ENCODE results near the gene HOXB13. TPM values are rescaled to one million over a fixed set of nuclear protein-coding genes. Genes with fewer than 3 reads are reported as not detected.

Gene HOXB13
- total RNA-seq, 5 donors from 2014 or later (not counting 1 experiment from before 2014, with no cell fraction given): 0.13 TPM; not detected in 4

DNA sequence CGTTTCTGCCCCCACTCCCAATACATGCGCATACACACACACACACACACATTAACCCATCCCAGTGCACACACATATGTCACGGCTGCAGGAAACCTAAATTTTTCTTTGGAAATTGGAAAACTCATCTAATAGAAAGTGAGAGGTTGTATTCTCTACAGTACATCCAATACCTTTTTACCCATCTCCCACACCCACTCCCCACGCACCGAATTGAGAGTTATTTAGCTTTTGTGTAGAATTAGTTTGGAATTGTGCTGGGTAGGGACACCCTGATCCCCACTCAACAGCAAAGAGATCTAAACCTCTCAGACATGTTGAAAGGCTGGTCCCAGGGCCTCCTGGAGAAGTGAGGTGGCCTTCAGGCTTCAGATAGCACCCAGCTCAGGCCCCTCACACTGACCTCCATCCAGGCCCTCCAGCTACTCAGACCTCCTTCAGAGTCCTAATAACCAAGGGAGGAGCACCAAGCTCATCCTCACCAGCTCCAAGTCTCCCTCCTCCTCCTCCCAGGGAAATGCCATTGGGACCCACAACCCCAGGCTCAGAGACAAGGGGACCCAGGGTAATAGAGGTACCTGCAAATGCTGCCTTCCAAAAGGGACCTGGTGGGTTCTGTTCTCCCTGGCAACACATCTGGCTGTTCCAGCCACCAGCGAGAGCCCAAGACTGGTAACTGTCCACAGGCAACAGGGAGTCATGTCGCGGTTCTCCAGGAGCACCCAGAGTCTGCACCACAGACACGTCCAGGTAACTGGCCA lies 955 bp downstream of the HOXB13 start:
- H3K9me3 Mint-ChIP-seq: no peaks in the 10 kb centered on the region
- H3K4me3 Mint-ChIP-seq: peak overlapping the region in 1 of 3 donors; percentile 77
- WGBS (ENCODE audit: insufficient coverage): 26% methylated on average over 4 of the region's 9 CpGs
- no peak for ATAC-seq (replicated peaks in 1 of 4)
- ChIA-PET POLR2A (no interaction called here), CTCF (interaction anchor here in 1 of 2 donors (0.5 kb wide), 1 partner anchor 115 kb away, joined by 3 read pairs; no protein-coding TSS in a partner anchor)
- peaks cover 38 to 63% (median 48%) of the 10 kb centered on the region in 3 donors for H3K4me1 Mint-ChIP-seq
- Histone ChIP-seq H3K4me1 (ENCODE audit: control insufficient read depth in 1 of 2, extremely low read depth in 1 of 2, insufficient read depth in 2 of 2, low read length in 2 of 2) (peaks cover 4 to 56% of the 10 kb centered on the region in 2 experiments), H3K36me3 (ENCODE audit: control insufficient read depth in 2 of 2, extremely low read depth in 1 of 2, insufficient read depth in 1 of 2, low read length in 1 of 2) (no peaks in the 10 kb centered on the region), H3K27me3 (replicated peaks in 1 of 2; ENCODE audit: control insufficient read depth in 2 of 2, extremely low read depth in 1 of 2, insufficient read depth in 2 of 2, low read length in 1 of 2) (peaks cover 26 to 90% of the 10 kb centered on the region in 2 experiments), H3K27ac (ENCODE audit: low read length) (no peak overlapping the region), H3K4me3 (ENCODE audit: control insufficient read depth in 1 of 2, extremely low read depth in 1 of 2, low read length in 1 of 2) (no peak overlapping the region), H3K9me3 (no peaks in the 10 kb centered on the region)
- no peaks in the 10 kb centered on the region for H3K36me3 Mint-ChIP-seq
- H3K27me3 Mint-ChIP-seq: peaks cover 79 to 94% of the 10 kb centered on the region in 2 donors
- no peak for DNase-seq
- H3K27ac Mint-ChIP-seq: no peak overlapping the region

- WGBS (ENCODE audit: insufficient coverage): 21% methylated on average over 13 of the region's 20 CpGs
- Mint-ChIP-seq H3K27me3 (peaks cover 79 to 94% of the 10 kb centered on the region in 2 donors), H3K27ac (no peak overlapping the region), H3K9me3 (no peaks in the 10 kb centered on the region), H3K4me1 (peaks cover 37 to 59% (median 47%) of the 10 kb centered on the region in 3 donors), H3K4me3 (peak overlapping the region in 1 of 3 donors; percentile 0), H3K36me3 (no peaks in the 10 kb centered on the region)
- Histone ChIP-seq H3K9me3 (no peaks in the 10 kb centered on the region), H3K4me1 (ENCODE audit: control insufficient read depth in 1 of 2, extremely low read depth in 1 of 2, insufficient read depth in 2 of 2, low read length in 2 of 2) (peaks cover 4 to 59% of the 10 kb centered on the region in 2 experiments), H3K27ac (ENCODE audit: low read length) (no peak overlapping the region), H3K36me3 (ENCODE audit: control insufficient read depth in 2 of 2, extremely low read depth in 1 of 2, insufficient read depth in 1 of 2, low read length in 1 of 2) (no peaks in the 10 kb centered on the region), H3K27me3 (replicated peaks in 1 of 2; ENCODE audit: control insufficient read depth in 2 of 2, extremely low read depth in 1 of 2, insufficient read depth in 2 of 2, low read length in 1 of 2) (peaks cover 28 to 92% of the 10 kb centered on the region in 2 experiments), H3K4me3 (ENCODE audit: control insufficient read depth in 1 of 2, extremely low read depth in 1 of 2, low read length in 1 of 2) (no peak overlapping the region)
- DNase-seq (no peak), ATAC-seq (replicated peaks in 1 of 4) (no peak)
- ChIA-PET CTCF (interaction anchor here in 1 of 2 donors (0.6 kb wide), 1 partner anchor 10 kb away, joined by 3 read pairs; no protein-coding TSS in a partner anchor), POLR2A (no interaction called here)
These were observed 1.6 kb downstream of the HOXB13 start for GRCh38 chr17:48726916-48727286.

DNA sequence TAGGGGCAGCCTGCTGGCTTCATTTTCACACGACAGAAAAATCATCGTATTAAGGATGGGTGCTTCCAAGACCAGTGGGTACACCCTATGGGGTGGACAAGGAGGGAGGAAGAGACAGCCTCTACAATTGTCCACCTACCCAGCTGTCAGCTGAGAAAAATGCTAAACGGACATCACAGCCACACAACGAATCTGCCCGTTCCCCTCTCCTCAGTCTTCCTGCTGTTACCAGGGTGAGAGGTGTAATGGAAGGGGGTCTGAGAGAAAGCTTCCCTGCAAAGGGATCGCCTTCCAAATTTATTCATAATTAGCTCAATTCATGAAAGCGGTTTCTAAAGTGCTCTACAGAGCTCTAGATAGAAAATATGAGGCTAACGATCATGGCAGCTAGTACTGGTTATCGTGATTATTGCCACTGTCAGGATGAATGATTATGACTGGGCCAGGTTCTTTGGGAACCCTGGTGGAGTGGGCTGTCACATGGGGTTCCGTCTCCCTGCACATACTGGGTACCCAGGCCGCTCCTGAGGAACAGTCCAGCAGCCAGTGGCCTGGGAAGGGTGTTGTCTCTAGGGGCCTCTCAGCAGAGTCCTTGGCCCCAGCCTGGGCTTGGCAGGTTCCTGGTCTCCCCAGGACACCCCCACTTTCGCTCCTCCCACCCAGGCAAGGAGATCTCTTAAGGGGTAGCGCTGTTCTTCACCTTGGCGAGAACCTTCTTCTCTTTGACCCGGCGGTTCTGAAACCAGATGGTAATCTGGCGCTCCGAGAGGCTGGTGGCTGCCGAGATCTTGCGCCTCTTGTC lies 2.2 kb downstream of the HOXB13 start:
- DNase-seq (no peak), ATAC-seq (replicated peaks in 1 of 4) (no peak)
- peaks cover 37 to 59% (median 47%) of the 10 kb centered on the region in 3 donors for H3K4me1 Mint-ChIP-seq
- ChIA-PET CTCF (interaction anchor here (0.5 to 0.6 kb wide), 3 partner anchors 9 to 68 kb away, joined by 3 to 5 read pairs (median 3); no protein-coding TSS in a partner anchor), POLR2A (no interaction called here)
- no peaks in the 10 kb centered on the region for H3K36me3 ChIP-seq (ENCODE audit: control insufficient read depth in 2 of 2, extremely low read depth in 1 of 2, insufficient read depth in 1 of 2, low read length in 1 of 2)
- peaks cover 77 to 94% of the 10 kb centered on the region in 2 donors for H3K27me3 Mint-ChIP-seq
- peaks cover 30 to 96% of the 10 kb centered on the region in 2 experiments for H3K27me3 ChIP-seq (replicated peaks in 1 of 2; ENCODE audit: control insufficient read depth in 2 of 2, extremely low read depth in 1 of 2, insufficient read depth in 2 of 2, low read length in 1 of 2)
- H3K36me3 Mint-ChIP-seq: no peaks in the 10 kb centered on the region
- H3K27ac ChIP-seq (ENCODE audit: low read length): no peak overlapping the region
- no peak overlapping the region for H3K4me3 ChIP-seq (ENCODE audit: control insufficient read depth in 1 of 2, extremely low read depth in 1 of 2, low read length in 1 of 2)
- no peaks in the 10 kb centered on the region for H3K9me3 ChIP-seq
- no peak overlapping the region for H3K27ac Mint-ChIP-seq
- no peaks in the 10 kb centered on the region for H3K9me3 Mint-ChIP-seq
- H3K4me3 Mint-ChIP-seq: peak overlapping the region in 1 of 3 donors; percentile 0
- 12% methylated on average over 11 of the region's 20 CpGs for WGBS (ENCODE audit: insufficient coverage)
- peaks cover 4 to 59% of the 10 kb centered on the region in 2 experiments for H3K4me1 ChIP-seq (ENCODE audit: control insufficient read depth in 1 of 2, extremely low read depth in 1 of 2, insufficient read depth in 2 of 2, low read length in 2 of 2)

- H3K27me3 ChIP-seq (replicated peaks in 1 of 2; ENCODE audit: control insufficient read depth in 2 of 2, extremely low read depth in 1 of 2, insufficient read depth in 2 of 2, low read length in 1 of 2): peaks cover 33 to 98% of the 10 kb centered on the region in 2 experiments
- DNase-seq: no peak
- peaks cover 37 to 63% (median 47%) of the 10 kb centered on the region in 3 donors for H3K4me1 Mint-ChIP-seq
These were observed 3.1 kb downstream of the HOXB13 start for GRCh38 chr17:48725288-48726064.

GRCh38 chr17:48725004-48725287 lies 3.6 kb downstream of the HOXB13 start:
- peak overlapping the region in 1 of 2 donors; percentile 61 for H3K4me3 ChIP-seq (ENCODE audit: control insufficient read depth in 1 of 2, extremely low read depth in 1 of 2, low read length in 1 of 2)
- no peaks in the 10 kb centered on the region for H3K36me3 ChIP-seq (ENCODE audit: control insufficient read depth in 2 of 2, extremely low read depth in 1 of 2, insufficient read depth in 1 of 2, low read length in 1 of 2)
- Mint-ChIP-seq H3K36me3 (no peaks in the 10 kb centered on the region), H3K4me3 (peak overlapping the region; percentile 25 to 78 (median 25)), H3K9me3 (no peaks in the 10 kb centered on the region), H3K27ac (peak overlapping the region in 1 of 2 donors; percentile 31), H3K4me1 (peaks cover 39 to 68% (median 47%) of the 10 kb centered on the region in 3 donors), H3K27me3 (peaks cover 78 to 94% of the 10 kb centered on the region in 2 donors)
- DNase-seq (no peak), ATAC-seq (replicated peaks in 1 of 4) (no peak)
- ChIA-PET CTCF (interaction anchor here (0.5 to 2.6 kb wide), 4 partner anchors 19 to 183 kb away, joined by 3 to 15 read pairs (median 5); no protein-coding TSS in a partner anchor), POLR2A (no interaction called here)
- peaks cover 4 to 60% of the 10 kb centered on the region in 2 experiments for H3K4me1 ChIP-seq (ENCODE audit: control insufficient read depth in 1 of 2, extremely low read depth in 1 of 2, insufficient read depth in 2 of 2, low read length in 2 of 2)
- H3K27me3 ChIP-seq (replicated peaks in 1 of 2; ENCODE audit: control insufficient read depth in 2 of 2, extremely low read depth in 1 of 2, insufficient read depth in 2 of 2, low read length in 1 of 2): peaks cover 32 to 99% of the 10 kb centered on the region in 2 experiments
- no peak overlapping the region for H3K27ac ChIP-seq (ENCODE audit: low read length)
- H3K9me3 ChIP-seq: no peaks in the 10 kb centered on the region
- 3% methylated on average over 6 of the region's 16 CpGs for WGBS (ENCODE audit: insufficient coverage)

More at GRCh38 chr17:48725288-48726064, 3.1 kb downstream of the HOXB13 start:
- H3K9me3 Mint-ChIP-seq: no peaks in the 10 kb centered on the region
- Histone ChIP-seq H3K9me3 (no peaks in the 10 kb centered on the region), H3K4me3 (ENCODE audit: control insufficient read depth in 1 of 2, extremely low read depth in 1 of 2, low read length in 1 of 2) (no peak overlapping the region), H3K27ac (ENCODE audit: low read length) (no peak overlapping the region), H3K36me3 (ENCODE audit: control insufficient read depth in 2 of 2, extremely low read depth in 1 of 2, insufficient read depth in 1 of 2, low read length in 1 of 2) (no peaks in the 10 kb centered on the region), H3K4me1 (ENCODE audit: control insufficient read depth in 1 of 2, extremely low read depth in 1 of 2, insufficient read depth in 2 of 2, low read length in 2 of 2) (peaks cover 4 to 59% of the 10 kb centered on the region in 2 experiments)
- ATAC-seq (replicated peaks in 1 of 4): no peak
- peaks cover 78 to 94% of the 10 kb centered on the region in 2 donors for H3K27me3 Mint-ChIP-seq
- WGBS (ENCODE audit: insufficient coverage): 10% methylated on average over 35 of the region's 38 CpGs
- CTCF ChIA-PET: interaction anchor here (0.5 to 2.6 kb wide), 2 partner anchors 159 to 184 kb away, joined by 3 to 15 read pairs; no protein-coding TSS in a partner anchor
- H3K36me3 Mint-ChIP-seq: no peaks in the 10 kb centered on the region
- H3K27ac Mint-ChIP-seq: peak overlapping the region in 1 of 2 donors; percentile 31
- H3K4me3 Mint-ChIP-seq: peak overlapping the region in 2 of 3 donors; percentile 25 to 78
- POLR2A ChIA-PET: no interaction called here
